ENCODE measurements around the gene IQCF2.

- TF ChIP-seq CTCF (IDR thresholded peaks at IDR 0.05) (no peak), ZFX (IDR thresholded peaks at IDR 0.05; ENCODE audit: borderline replicate concordance) (no peak)
These were observed 12.5 kb downstream of the IQCF2 start for GRCh38 chr3:51873876-51874275.

Measured in 22Rv1 (cell line).